Left ventricle myocardium inferior (tissue), 1 donor: Measurements from ENCODE around the gene STIL. TPM values are rescaled to one million over a fixed set of nuclear protein-coding genes. Genes with fewer than 3 reads are reported as not detected.
A peak's percentile ranks its signal among the peaks of the same experiment; 100 is the strongest.

ENCODE experiments used
- DNase-seq: peaks from one replicate; pipeline ENCODE4 v3.0.0-alpha.2; 2020
- H3K27ac ChIP-seq: fragments of 200-600 bp; replicated peaks from 2 replicates; pipeline ENCODE4 v1.8.0; 2021
- H3K27me3 ChIP-seq: fragments of 200-600 bp; 2 replicates; pipeline ENCODE4 v1.8.0; 2021; ENCODE audit warnings: low read depth
- H3K36me3 ChIP-seq: fragments of 200-600 bp; 2 replicates; pipeline ENCODE4 v1.8.0; 2021
- H3K4me1 ChIP-seq: fragments of 200-600 bp; 2 replicates; pipeline ENCODE4 v1.8.0; 2021
- H3K4me3 ChIP-seq: fragments of 200-600 bp; 2 replicates; pipeline ENCODE4 v1.8.0; 2021; ENCODE audit warnings: mild to moderate bottlenecking, moderate library complexity
- H3K9me3 ChIP-seq: fragments of 200-600 bp; replicated peaks from 2 replicates; pipeline ENCODE4 v1.8.0; 2021
- CTCF ChIP-seq: fragments of 200-600 bp; IDR thresholded peaks from 2 replicates; pipeline ENCODE4 v1.8.0; 2021; ENCODE audit warnings: antibody characterized with exemption, mild to moderate bottlenecking, borderline replicate concordance
- intact Hi-C: fragments of 100-400 bp; cut with micrococcal nuclease; formaldehyde crosslinking; loops from one replicate; pipeline ENCODE4 v1.11.0; 2022
- total RNA-seq: library from RNA; stranded (reverse); fragmentation: NEBNext Ultra II Directional; extraction: Animal tissue kit (Norgen Biotek cat#: 25700); gene quantifications from one replicate; pipeline ENCODE4 v1.2.1, GENCODE V29; 2021
- donor health status: DM: no; HTN: yes; CAD: no; lungs with severe emphysema.

The STIL gene
- total RNA-seq, 1 donor from 2014 or later, result 0.58 TPM

DNA sequence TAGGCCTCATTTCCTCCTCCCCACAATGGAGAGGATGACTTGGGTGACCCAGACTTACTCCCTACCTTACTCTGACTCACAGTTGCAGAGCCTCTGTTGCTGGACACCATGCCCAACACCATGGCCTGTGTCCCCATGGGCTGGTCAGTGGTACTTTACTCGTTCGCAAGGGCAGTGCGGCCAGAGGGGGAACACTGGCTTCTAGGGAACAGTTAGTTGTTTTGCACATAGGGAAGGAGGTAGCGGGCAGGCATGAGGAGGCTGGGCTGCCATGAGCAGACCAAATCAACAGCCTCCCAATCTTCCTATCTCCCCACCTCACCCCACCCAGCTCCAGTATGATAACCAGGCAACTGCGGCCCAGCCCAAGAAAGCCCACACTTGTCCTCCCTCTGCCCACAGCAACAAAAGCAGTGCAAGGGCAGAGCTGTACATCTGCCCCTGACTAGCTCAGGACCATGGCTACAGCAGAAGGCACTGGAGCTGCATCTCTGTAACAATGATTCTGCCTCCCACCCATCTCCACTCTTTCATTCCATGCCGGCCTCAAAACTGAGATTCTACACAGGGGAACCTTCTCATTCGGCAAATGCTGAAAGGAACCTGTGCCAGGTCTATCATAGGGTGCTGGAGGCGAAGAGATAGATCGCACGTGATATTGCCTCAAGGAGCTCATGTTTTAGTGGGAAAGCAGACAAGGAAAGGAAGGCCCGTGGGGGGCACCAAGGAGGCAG lies 100.5 kb downstream of the STIL start:
- peak overlapping the region; percentile 78 for H3K27ac ChIP-seq
- no peak for DNase-seq

DNA sequence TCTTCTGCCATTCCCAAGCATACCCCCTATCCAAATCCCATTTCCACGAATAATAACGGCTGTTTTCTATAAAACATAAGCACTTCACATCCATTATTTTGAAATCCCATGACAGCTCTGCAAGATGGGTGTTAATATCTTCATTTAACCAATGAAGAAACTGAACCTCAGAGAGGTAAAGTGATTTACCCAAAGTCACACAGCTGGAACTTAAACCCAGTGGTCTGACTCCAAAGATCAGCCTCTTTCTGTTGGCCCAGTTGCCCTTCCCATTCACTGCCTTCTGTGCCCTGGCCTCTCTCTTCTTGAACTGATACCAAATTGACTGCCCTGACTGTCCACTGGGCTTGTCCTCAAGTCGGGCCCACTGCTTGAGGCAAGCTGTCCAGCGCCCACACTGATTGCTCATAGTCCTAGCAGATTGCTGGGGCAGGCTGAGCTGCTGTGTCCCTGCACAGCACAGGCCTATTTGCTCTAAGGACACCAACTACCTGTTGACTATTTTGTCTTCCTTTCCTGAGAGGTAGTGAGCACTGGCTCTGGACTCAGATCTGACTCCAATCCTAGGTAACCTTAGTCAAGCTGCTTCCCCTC lies 101.2 kb downstream of the STIL start:
- H3K27ac ChIP-seq, result peak overlapping the region; percentile 78
- H3K4me3 ChIP-seq, result no peak overlapping the region
- H3K27me3 ChIP-seq, result peaks cover 49% of the 10 kb centered on the region
- intact Hi-C loops, result no loop called here
- H3K36me3 ChIP-seq, result no peaks in the 10 kb centered on the region
- peaks cover 22% of the 10 kb centered on the region for H3K4me1 ChIP-seq
- H3K9me3 ChIP-seq, result no peaks in the 10 kb centered on the region
- no peak for DNase-seq
- TF ChIP-seq CTCF, result no peak

More for the DNA sequence above, 100.5 kb downstream of the STIL start:
- H3K36me3 ChIP-seq, result no peaks in the 10 kb centered on the region
- H3K4me1 ChIP-seq, result peaks cover 22% of the 10 kb centered on the region
- no peak overlapping the region for H3K4me3 ChIP-seq
- no peak for TF ChIP-seq CTCF
- H3K27me3 ChIP-seq, result peaks cover 43% of the 10 kb centered on the region
- intact Hi-C loops, result no loop called here
- H3K9me3 ChIP-seq, result no peaks in the 10 kb centered on the region

DNA sequence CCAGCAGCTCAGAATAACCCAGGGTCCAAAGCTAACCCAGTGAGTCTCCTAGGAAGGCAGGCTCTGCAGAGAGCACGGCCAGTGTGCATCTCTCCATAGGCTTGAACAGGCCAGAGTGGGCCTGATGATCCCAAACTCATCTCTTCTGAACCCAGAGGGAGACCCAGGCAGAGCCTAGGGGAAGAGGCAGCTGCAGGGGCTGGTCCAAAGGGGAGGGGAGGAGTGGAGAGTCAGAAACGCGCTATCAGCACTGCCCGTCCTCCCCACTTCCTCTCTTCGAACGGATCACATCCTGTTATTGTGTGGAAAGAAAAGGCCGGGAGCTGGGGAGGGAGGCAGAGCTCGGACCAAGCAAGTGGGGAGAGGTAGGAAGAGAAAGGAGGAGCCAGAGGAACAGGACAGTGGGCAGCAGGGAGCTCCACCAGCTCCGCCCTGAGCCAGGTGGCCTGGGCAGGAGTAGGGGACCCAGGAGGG lies 102.1 kb downstream of the STIL start:
- H3K36me3 ChIP-seq, result no peaks in the 10 kb centered on the region
- peak overlapping the region; percentile 78 for H3K27ac ChIP-seq
- H3K27me3 ChIP-seq, result peaks cover 53% of the 10 kb centered on the region
- no peak overlapping the region for H3K4me3 ChIP-seq
- no peak for TF ChIP-seq CTCF
- intact Hi-C loops, result no loop called here
- H3K4me1 ChIP-seq, result peaks cover 22% of the 10 kb centered on the region
- H3K9me3 ChIP-seq, result no peaks in the 10 kb centered on the region
- DNase-seq, result peak; percentile 47

DNA sequence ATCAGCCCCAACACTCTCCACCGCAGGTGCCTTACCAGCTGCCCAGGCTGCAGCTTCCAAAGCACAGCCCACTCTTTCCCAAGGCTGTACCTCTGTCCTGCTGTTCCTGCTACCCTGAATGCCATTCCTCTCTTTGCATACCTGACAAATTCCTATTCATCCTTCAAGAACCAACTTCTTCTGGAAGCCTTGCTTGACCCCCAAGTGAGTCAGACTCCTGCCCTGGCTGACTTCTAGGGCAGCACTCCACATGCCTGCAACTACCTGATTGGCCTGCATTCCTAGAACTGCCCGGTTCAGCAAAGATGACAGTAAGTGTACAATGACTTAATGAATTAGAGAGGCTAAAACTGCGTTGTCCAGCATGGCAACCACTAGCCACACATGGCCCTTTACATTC lies 103.3 kb downstream of the STIL start:
- no peak for TF ChIP-seq CTCF
- DNase-seq, result no peak
- intact Hi-C loops, result no loop called here
- H3K9me3 ChIP-seq, result no peaks in the 10 kb centered on the region
- H3K4me1 ChIP-seq, result peaks cover 22% of the 10 kb centered on the region
- no peaks in the 10 kb centered on the region for H3K36me3 ChIP-seq
- no peak overlapping the region for H3K4me3 ChIP-seq
- H3K27me3 ChIP-seq, result peaks cover 56% of the 10 kb centered on the region
- no peak overlapping the region for H3K27ac ChIP-seq

DNA sequence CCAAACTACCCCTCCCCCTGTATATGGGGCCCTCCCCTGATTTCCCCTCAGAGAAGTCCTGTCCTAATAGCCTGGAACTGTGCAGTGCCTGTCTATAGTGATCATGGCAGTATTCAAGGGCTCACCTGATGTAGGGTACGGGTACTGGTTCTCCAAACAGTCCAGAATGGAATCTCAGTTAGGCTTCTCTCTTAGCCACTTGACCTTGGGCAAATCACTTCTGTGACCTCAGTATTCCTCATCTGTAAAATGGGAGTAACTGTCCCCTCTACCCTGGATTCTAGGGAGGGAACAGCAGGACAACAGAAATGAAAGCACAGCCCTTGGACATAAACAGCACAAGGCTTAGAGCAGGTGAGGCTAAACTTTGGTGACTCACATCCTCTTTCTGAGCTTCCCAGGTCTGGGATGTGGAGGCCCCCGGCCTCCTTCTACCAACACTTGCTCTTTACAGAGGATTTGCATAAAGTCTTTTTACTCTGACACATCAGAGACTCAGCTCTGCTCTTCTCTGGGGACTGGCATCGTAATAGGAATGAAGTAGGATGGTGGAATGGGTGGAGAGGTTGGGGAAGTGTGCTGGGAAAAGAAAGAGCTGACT lies 104.1 kb downstream of the STIL start:
- no peak overlapping the region for H3K4me3 ChIP-seq
- H3K27me3 ChIP-seq, result peaks cover 61% of the 10 kb centered on the region
- no peaks in the 10 kb centered on the region for H3K36me3 ChIP-seq
- TF ChIP-seq CTCF, result no peak
- no peaks in the 10 kb centered on the region for H3K9me3 ChIP-seq
- peaks cover 22% of the 10 kb centered on the region for H3K4me1 ChIP-seq
- no peak overlapping the region for H3K27ac ChIP-seq
- DNase-seq, result no peak
- intact Hi-C loops, result no loop called here
